GM12878 (cell line): ENCODE measurements around the gene TTC39A. TPM values are rescaled to one million over a fixed set of nuclear protein-coding genes. Genes with fewer than 3 reads are reported as not detected.

ENCODE experiments used
- ATAC-seq: fragments of 200-7000 bp; cut with Tn5 transposase; 3 replicates; pipeline ENCODE4 v1.9.1; 2020; ENCODE audit warnings: mild to moderate bottlenecking, moderate library complexity
- BruUV-seq: library from RNA; stranded (reverse); fragments of 400-500 nt; replicated peaks from 2 replicates; lab custom pipeline; 2021; lab: Mats Ljungman, UMichigan
- CTCF ChIA-PET: fragments of 300-600 bp; sonication (Branson Sonifier 250); formaldehyde crosslinking; extraction: SDS; loops from one replicate; lab custom pipeline; 2021; ENCODE audit warnings: inconsistent platforms; lab: Yijun Ruan, JAX
- POLR2A ChIA-PET: fragments of 350-600 bp; formaldehyde crosslinking; extraction: SDS; loops from one replicate; lab custom pipeline; 2021; ENCODE audit warnings: inconsistent platforms; lab: Charles Lee
- RAD21 ChIA-PET: fragments of 300-600 bp; sonication (Branson Sonifier 250); formaldehyde crosslinking; loops from one replicate; lab custom pipeline; 2023; ENCODE audit warnings: antibody characterized with exemption; ENCODE audit not compliant: unreplicated experiment; lab: Charles Lee
- SMC1A ChIA-PET: fragments of 300-600 bp; sonication (Branson Sonifier 250); formaldehyde crosslinking; loops from one replicate; lab custom pipeline; 2023; ENCODE audit not compliant: unreplicated experiment, uncharacterized antibody; lab: Charles Lee
- DNase-seq: peaks from one replicate; pipeline ENCODE4 v3.0.0-alpha.2; 2011; ENCODE audit warnings: low read depth, low spot score
- FAIRE-seq: peaks from 3 replicates; lab custom pipeline; 2011; peaks lifted over from hg19 to GRCh38; lab: Jason Lieb, UNC
- H2AFZ ChIP-seq: 2 replicates; pipeline ENCODE4 v1.6.0; 2011; ENCODE audit warnings: low read depth, low read length, control low read depth; ENCODE audit not compliant: control insufficient read depth
- H3K27ac ChIP-seq: 2 replicates; pipeline ENCODE4 v1.5.1; 2011; ENCODE audit warnings: control low read depth; ENCODE audit not compliant: control insufficient read depth, insufficient read depth
- H3K27me3 ChIP-seq, 2 experiments: replicated peaks in 1 of 2; 2 replicates each; pipeline versions ENCODE4 v1.6.0 to v1.6.1; 2011; ENCODE audit warnings: low read length in 1 of 2; ENCODE audit not compliant: control insufficient read depth in 2 of 2, insufficient read depth in 2 of 2
- H3K36me3 ChIP-seq, 2 experiments: 2 replicates each; pipeline ENCODE4 v1.5.1; 2011; ENCODE audit warnings: low read length in 1 of 2; ENCODE audit not compliant: control insufficient read depth in 2 of 2, insufficient read depth in 2 of 2
- H3K4me1 ChIP-seq: 2 replicates; pipeline ENCODE4 v1.6.1; 2011; ENCODE audit warnings: mild to moderate bottlenecking, low read length, moderate library complexity, mixed read lengths; ENCODE audit not compliant: control insufficient read depth, insufficient read depth
- H3K4me2 ChIP-seq: 2 replicates; pipeline ENCODE4 v1.6.0; 2011; ENCODE audit warnings: control low read depth; ENCODE audit not compliant: control insufficient read depth, insufficient read depth
- H3K4me3 ChIP-seq: fragments of 200-600 bp; sonication (generic); 2 replicates; pipeline ENCODE4 v1.5.1; 2016
- H3K79me2 ChIP-seq: 2 replicates; pipeline ENCODE4 v1.6.0; 2011; ENCODE audit warnings: low read length; ENCODE audit not compliant: control insufficient read depth, insufficient read depth
- H3K9ac ChIP-seq: 2 replicates; pipeline ENCODE4 v1.8.0; 2011; ENCODE audit warnings: low read length, control low read depth, mixed read lengths; ENCODE audit not compliant: control insufficient read depth, insufficient read depth
- H3K9me3 ChIP-seq: replicated peaks from 3 replicates; pipeline ENCODE4 v1.5.1; 2011; ENCODE audit warnings: mild to moderate bottlenecking, low read length; ENCODE audit not compliant: control insufficient read depth, insufficient read depth
- H4K20me1 ChIP-seq: 2 replicates; pipeline ENCODE4 v1.6.0; 2011; ENCODE audit not compliant: control insufficient read depth, insufficient read depth
- ATF7 ChIP-seq: fragments of 450-650 bp; IDR thresholded peaks from 2 replicates; pipeline ENCODE4 v1.6.1; 2016; ENCODE audit warnings: low read depth, mild to moderate bottlenecking
- HDAC6 ChIP-seq: fragments of 200-600 bp; sonication (generic); IDR thresholded peaks from one replicate; pipeline ENCODE4 v1.8.0; 2017; ENCODE audit warnings: antibody characterized with exemption; ENCODE audit not compliant: unreplicated experiment
- WGBS: methylation state at CpG from one replicate; pipeline ENCODE4 v1.1.6; 2016; ENCODE audit warnings: low lambda C conversion rate; ENCODE audit not compliant: insufficient replicate concordance, insufficient coverage; ENCODE audit errors: missing lambda C conversion rate; 5-methylcytosine and 5-hydroxymethylcytosine counted together
- in situ Hi-C: fragments of 300-500 bp; cut with MboI; formaldehyde crosslinking; loops from 9 replicates; pipeline ENCODE4 v1.14.3; 2018; ENCODE audit warnings: mixed read lengths
- intact Hi-C: fragments of 100-400 bp; cut with micrococcal nuclease; formaldehyde crosslinking; loops from one replicate; pipeline ENCODE4 v1.14.2; 2022; ENCODE audit not compliant: unreplicated experiment
- polyA plus RNA-seq, 11 experiments: library from polyadenylated mRNA; depleted of rRNA in 4 of 11; unstranded in 6 of 11; stranded (reverse) in 5 of 11; fragments of >200 nt; fragmentation: Nextera tagmentation in 4 of 11; fragmentation: Illumina TruSeq in 1 of 11; extraction: Ambion mirVana in 4 of 11; extraction: Trizol in 1 of 11; gene quantifications; 1 replicate in 1 of 11; 2 replicates in 10 of 11; pipeline versions ENCODE4 v1.2.1 to v1.2.3, GENCODE V29; 2011 to 2016; ENCODE audit warnings: inconsistent platforms in 2 of 11, missing spikeins in 2 of 11, low read depth in 1 of 11
- total RNA-seq, 4 experiments: library from RNA; depleted of rRNA in 3 of 4; stranded (reverse); fragments of >200 nt in 3 of 4; fragmentation: Illumina TruSeq in 1 of 4; extraction: Trizol in 1 of 4; gene quantifications; 2 replicates each; pipeline versions ENCODE4 v1.2.1 to v1.2.3, GENCODE V29; 2013 to 2021

Gene TTC39A
- total and polyA plus RNA-seq, 10 of the 15 experiments (the other 5 are each of a cell fraction or from before 2014, with no cell fraction given), result 0.18 to 3.0 (median 1.2) TPM

DNA sequence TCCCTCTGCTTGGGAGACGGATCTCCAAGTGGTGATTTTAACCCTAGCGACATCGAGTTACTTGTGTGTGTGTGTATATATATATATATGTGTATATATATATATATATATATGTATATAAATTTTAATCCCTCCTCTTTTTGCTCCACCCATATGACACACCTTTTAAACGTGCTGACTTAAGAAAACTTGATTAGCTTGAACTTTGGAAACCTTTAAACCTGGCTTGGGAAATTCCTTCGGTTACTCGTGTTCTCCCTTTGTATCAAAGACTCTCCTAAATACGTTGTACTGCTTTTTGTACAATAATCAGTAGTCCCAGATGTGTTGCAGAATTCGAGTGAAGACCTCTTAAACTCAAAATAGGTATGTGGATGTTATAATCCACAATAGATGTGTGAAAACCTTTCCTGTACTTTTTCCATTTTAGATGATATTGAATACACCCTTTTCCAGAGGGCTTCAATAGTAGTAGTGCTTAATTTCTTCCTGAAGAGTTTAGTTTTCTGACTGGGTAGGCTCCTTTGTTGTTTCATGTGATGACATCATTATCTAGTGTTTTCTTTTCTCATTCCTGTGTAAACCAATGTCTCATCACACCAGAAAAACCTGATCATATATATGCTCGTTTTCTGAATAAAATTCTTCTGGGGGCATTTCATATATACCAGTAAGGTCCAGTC, 92.9 kb downstream of the TTC39A start:
- intact Hi-C loops, result loop anchor here (10.0 kb wide), 1 partner anchor 277 kb away; the partner anchor contains the start of gene EPS15
- under 1% methylated on average over 9 of the region's 9 CpGs for WGBS
- CTCF ChIA-PET, result interaction anchor here (1.4 to 1.5 kb wide), 2 partner anchors 47 to 59 kb away, joined by 4 to 6 read pairs; no protein-coding TSS in a partner anchor
- Histone ChIP-seq H3K9me3 (no peaks in the 10 kb centered on the region), H3K36me3 (no peaks in the 10 kb centered on the region; a peak in 1 of 4 replicates), H4K20me1 (no peaks in the 10 kb centered on the region), H3K4me3 (peak overlapping the region; percentile 99)
- in situ Hi-C loops, result no loop called here
- TF ChIP-seq HDAC6 (no peak), ATF7 (peak; percentile 91)
- TF ChIP-seq, all 136 proteins: peak for 1
- peak overlapping the region; percentile 92 for H3K9ac ChIP-seq
- POLR2A ChIA-PET, result interaction anchor here (1.1 to 1.7 kb wide), 4 partner anchors 10 to 103 kb away, joined by 4 to 7 read pairs (median 5); no protein-coding TSS in a partner anchor
- no peak for ATAC-seq
- peak overlapping the region; percentile 34; the same call in 1 of the 2 replicates for H3K27ac ChIP-seq
- H2AFZ ChIP-seq, result no peak overlapping the region
- H3K27me3 ChIP-seq, result no peaks in the 10 kb centered on the region
- H3K79me2 ChIP-seq, result peaks cover 54% of the 10 kb centered on the region
- RAD21 ChIA-PET, result interaction anchor here (1.2 to 2.4 kb wide), 3 partner anchors 31 to 59 kb away, joined by 4 to 9 read pairs (median 5); no protein-coding TSS in a partner anchor
- no peak for DNase-seq
- SMC1A ChIA-PET, result interaction anchor here (0.6 to 2.7 kb wide), 7 partner anchors 10 to 298 kb away, joined by 3 to 10 read pairs (median 4); no protein-coding TSS in a partner anchor
- H3K4me2 ChIP-seq, result peak overlapping the region; percentile 92
- BruUV-seq, result TSS peak; percentile 57
- peaks cover 32% of the 10 kb centered on the region for H3K4me1 ChIP-seq
- no peak for FAIRE-seq

Other genes with a start within 250 kb of the TTC39A start
- gene C1orf185, start 228.3 kb downstream of the TTC39A start, total RNA-seq (2014; rRNA removed), result 0.40 TPM in 1 of 2 replicates, not detected in the other
- not detected in 2 replicates for gene C1orf185, start 228.3 kb downstream of the TTC39A start, total RNA-seq (2014; rRNA removed; fragmentation: Illumina TruSeq; extraction: Trizol)
- not detected in 2 replicates for gene C1orf185, start 228.3 kb downstream of the TTC39A start, total RNA-seq (2021)
- not detected in 2 replicates for gene C1orf185, start 228.3 kb downstream of the TTC39A start, polyA plus RNA-seq (2011; rRNA removed)
- not detected in 2 replicates for gene C1orf185, start 228.3 kb downstream of the TTC39A start, polyA plus RNA-seq (2014; fragmentation: Illumina TruSeq; extraction: Trizol)
- not detected for gene C1orf185, start 228.3 kb downstream of the TTC39A start, polyA plus RNA-seq (2014; fragmentation: Nextera tagmentation; extraction: Ambion mirVana)
- gene C1orf185, start 228.3 kb downstream of the TTC39A start, polyA plus RNA-seq (2014; rRNA removed), result not detected in 2 replicates
- gene C1orf185, start 228.3 kb downstream of the TTC39A start, polyA plus RNA-seq (2016; fragmentation: Nextera tagmentation; extraction: Ambion mirVana), result not detected
- 36.6 and 42.0 TPM in 2 replicates for gene RNF11, start 94.3 kb downstream of the TTC39A start, total RNA-seq (2014; rRNA removed)
- 34.9 and 35.4 TPM in 2 replicates for gene RNF11, start 94.3 kb downstream of the TTC39A start, total RNA-seq (2014; rRNA removed; fragmentation: Illumina TruSeq; extraction: Trizol)
- 29.8 and 32.1 TPM in 2 replicates for gene RNF11, start 94.3 kb downstream of the TTC39A start, total RNA-seq (2021)
- gene RNF11, start 94.3 kb downstream of the TTC39A start, polyA plus RNA-seq (2011; rRNA removed), result 37.5 and 44.2 TPM in 2 replicates
- gene RNF11, start 94.3 kb downstream of the TTC39A start, polyA plus RNA-seq (2014; fragmentation: Illumina TruSeq; extraction: Trizol), result 40.1 and 43.6 TPM in 2 replicates
- gene RNF11, start 94.3 kb downstream of the TTC39A start, polyA plus RNA-seq (2014; fragmentation: Nextera tagmentation; extraction: Ambion mirVana), result 10 to 100 TPM in 1 of 2 experiments, 1 to 10 TPM in 1; 9.5 to 14.5 TPM
- 34.9 and 35.2 TPM in 2 replicates for gene RNF11, start 94.3 kb downstream of the TTC39A start, polyA plus RNA-seq (2014; rRNA removed)
- gene RNF11, start 94.3 kb downstream of the TTC39A start, polyA plus RNA-seq (2016; fragmentation: Nextera tagmentation; extraction: Ambion mirVana), result 10 to 100 TPM; 22.1 to 22.8 TPM
- 53.4 and 65.1 TPM in 2 replicates for gene EPS15, start 188.7 kb upstream of the TTC39A start, total RNA-seq (2014; rRNA removed)
- gene EPS15, start 188.7 kb upstream of the TTC39A start, total RNA-seq (2014; rRNA removed; fragmentation: Illumina TruSeq; extraction: Trizol), result 71.6 and 75.1 TPM in 2 replicates
- 87.8 and 88.2 TPM in 2 replicates for gene EPS15, start 188.7 kb upstream of the TTC39A start, total RNA-seq (2021)
- gene EPS15, start 188.7 kb upstream of the TTC39A start, polyA plus RNA-seq (2011; rRNA removed), result 61.9 and 86.3 TPM in 2 replicates
- 60.6 and 80.7 TPM in 2 replicates for gene EPS15, start 188.7 kb upstream of the TTC39A start, polyA plus RNA-seq (2014; fragmentation: Illumina TruSeq; extraction: Trizol)
- gene EPS15, start 188.7 kb upstream of the TTC39A start, polyA plus RNA-seq (2014; fragmentation: Nextera tagmentation; extraction: Ambion mirVana), result 10 to 100 TPM; 24.7 to 49.5 TPM
- 37.6 and 43.3 TPM in 2 replicates for gene EPS15, start 188.7 kb upstream of the TTC39A start, polyA plus RNA-seq (2014; rRNA removed)
- gene EPS15, start 188.7 kb upstream of the TTC39A start, polyA plus RNA-seq (2016; fragmentation: Nextera tagmentation; extraction: Ambion mirVana), result 10 to 100 TPM; 55.5 to 57.1 TPM